ENCODE measurements around the gene PIGH.

The PIGH gene

DNA sequence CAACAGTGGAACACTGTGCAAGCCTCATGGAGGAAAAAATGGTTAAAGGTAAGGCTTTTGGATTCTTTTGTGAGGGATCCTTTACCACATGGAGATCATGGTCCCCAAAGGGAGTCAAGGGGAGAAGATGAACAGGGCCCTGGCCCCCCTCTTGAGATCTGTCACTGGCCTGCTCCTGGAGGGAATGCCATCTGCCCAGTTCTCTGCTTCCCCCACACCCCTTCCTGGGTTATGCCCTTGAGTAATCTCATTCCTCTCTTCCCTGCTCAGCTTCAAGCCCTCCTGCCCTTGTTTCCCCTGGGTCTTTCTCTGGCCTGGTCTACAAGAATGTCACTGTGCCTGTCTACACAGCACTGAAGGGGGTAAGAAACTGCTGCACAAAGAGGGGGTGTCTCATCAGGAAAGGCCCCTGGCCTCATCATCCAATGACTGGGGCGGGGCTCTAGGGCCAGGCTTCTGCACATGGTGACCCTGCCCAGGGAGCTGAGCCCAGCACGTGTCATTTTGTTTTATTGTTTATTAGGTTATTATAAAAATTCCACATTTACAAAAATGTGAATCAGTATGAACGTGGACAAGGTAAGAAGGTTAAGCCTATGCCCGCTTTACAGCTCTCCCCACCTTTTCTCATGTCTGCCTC lies 30.3 kb downstream of the PIGH start:
- Histone ChIP-seq H3K36me3 (ENCODE audit: control insufficient read depth in 1 of 2, insufficient read depth in 2 of 2, low read length in 2 of 2) (peaks cover 17 to 50% of the 10 kb centered on the region in 2 donors), H3K9me3 (ENCODE audit: control insufficient read depth in 1 of 2, low read length in 2 of 2) (no peaks in the 10 kb centered on the region), H3K27ac (ENCODE audit: low read depth, low read length) (no peak overlapping the region), H3K4me1 (ENCODE audit: control insufficient read depth in 1 of 2, insufficient read depth in 2 of 2, low read length in 2 of 2) (peaks cover 10 to 12% of the 10 kb centered on the region in 2 donors), H3K4me3 (ENCODE audit: low read depth in 1 of 2, low read length in 2 of 2) (no peak overlapping the region), H3K9ac (ENCODE audit: low read depth in 1 of 2, low read length in 2 of 2) (no peak overlapping the region), H3K27me3 (ENCODE audit: control insufficient read depth in 1 of 2, insufficient read depth in 2 of 2, low read length in 2 of 2) (no peaks in the 10 kb centered on the region)

DNA sequence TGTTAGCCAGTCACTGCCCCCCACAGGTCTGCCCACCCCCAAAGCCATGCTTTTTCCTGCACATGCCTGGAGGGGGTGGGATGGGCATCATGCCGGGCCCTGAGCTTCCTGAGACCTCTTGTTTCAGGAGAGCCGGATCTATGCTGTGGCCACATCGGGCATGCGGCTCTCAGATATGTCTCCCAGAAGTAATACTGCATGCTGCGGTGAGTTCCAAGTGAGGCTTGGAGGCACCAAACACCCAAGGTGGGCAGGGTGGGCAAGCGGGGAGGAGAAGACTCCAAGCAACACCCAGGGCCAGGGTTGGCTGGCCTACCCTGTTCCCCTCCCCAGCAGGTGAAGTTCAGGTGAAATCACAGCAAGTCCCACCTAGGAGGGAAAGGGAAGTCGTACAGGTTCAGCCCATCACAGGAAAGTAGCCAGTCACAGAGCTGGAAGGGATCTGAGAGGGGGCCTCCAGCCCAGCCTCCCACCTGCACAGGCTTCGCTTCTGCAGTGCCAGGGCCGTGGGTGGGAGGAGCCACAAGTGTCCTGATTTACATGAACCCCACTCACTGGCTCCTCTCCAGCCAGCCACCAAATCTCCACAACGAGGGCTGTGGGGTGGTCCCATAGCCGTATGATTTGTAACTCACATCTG lies 30.9 kb downstream of the PIGH start:
- peaks cover 10 to 12% of the 10 kb centered on the region in 2 donors for H3K4me1 ChIP-seq (ENCODE audit: control insufficient read depth in 1 of 2, insufficient read depth in 2 of 2, low read length in 2 of 2)
- no peaks in the 10 kb centered on the region for H3K9me3 ChIP-seq (ENCODE audit: control insufficient read depth in 1 of 2, low read length in 2 of 2)
- H3K27me3 ChIP-seq (ENCODE audit: control insufficient read depth in 1 of 2, insufficient read depth in 2 of 2, low read length in 2 of 2), result no peaks in the 10 kb centered on the region
- H3K36me3 ChIP-seq (ENCODE audit: control insufficient read depth in 1 of 2, insufficient read depth in 2 of 2, low read length in 2 of 2), result peaks cover 11 to 49% of the 10 kb centered on the region in 2 donors
- H3K27ac ChIP-seq (ENCODE audit: low read depth, low read length), result no peak overlapping the region
- H3K9ac ChIP-seq (ENCODE audit: low read depth in 1 of 2, low read length in 2 of 2), result no peak overlapping the region
- H3K4me3 ChIP-seq (ENCODE audit: low read depth in 1 of 2, low read length in 2 of 2), result no peak overlapping the region

GRCh38 chr14:67567654-67568053 lies 32.4 kb downstream of the PIGH start:
- peaks cover 10 to 45% of the 10 kb centered on the region in 2 donors for H3K36me3 ChIP-seq (ENCODE audit: control insufficient read depth in 1 of 2, insufficient read depth in 2 of 2, low read length in 2 of 2)
- no peaks in the 10 kb centered on the region for H3K9me3 ChIP-seq (ENCODE audit: control insufficient read depth in 1 of 2, low read length in 2 of 2)
- no peak overlapping the region for H3K9ac ChIP-seq (ENCODE audit: low read depth in 1 of 2, low read length in 2 of 2)
- H3K4me1 ChIP-seq (ENCODE audit: control insufficient read depth in 1 of 2, insufficient read depth in 2 of 2, low read length in 2 of 2), result peaks cover 3 to 8% of the 10 kb centered on the region in 2 donors
- H3K27me3 ChIP-seq (ENCODE audit: control insufficient read depth in 1 of 2, insufficient read depth in 2 of 2, low read length in 2 of 2), result no peaks in the 10 kb centered on the region
- H3K4me3 ChIP-seq (ENCODE audit: low read depth in 1 of 2, low read length in 2 of 2), result no peak overlapping the region
- H3K27ac ChIP-seq (ENCODE audit: low read depth, low read length), result no peak overlapping the region

GRCh38 chr14:67566908-67567307 lies 33.2 kb downstream of the PIGH start:
- Histone ChIP-seq H3K27ac (ENCODE audit: low read depth, low read length) (no peak overlapping the region), H3K9ac (ENCODE audit: low read depth in 1 of 2, low read length in 2 of 2) (no peak overlapping the region), H3K4me3 (ENCODE audit: low read depth in 1 of 2, low read length in 2 of 2) (no peak overlapping the region), H3K36me3 (ENCODE audit: control insufficient read depth in 1 of 2, insufficient read depth in 2 of 2, low read length in 2 of 2) (peaks cover 10 to 53% of the 10 kb centered on the region in 2 donors), H3K27me3 (ENCODE audit: control insufficient read depth in 1 of 2, insufficient read depth in 2 of 2, low read length in 2 of 2) (no peaks in the 10 kb centered on the region), H3K9me3 (ENCODE audit: control insufficient read depth in 1 of 2, low read length in 2 of 2) (no peaks in the 10 kb centered on the region), H3K4me1 (ENCODE audit: control insufficient read depth in 1 of 2, insufficient read depth in 2 of 2, low read length in 2 of 2) (peaks cover 0 to 5% of the 10 kb centered on the region in 2 donors)

DNA sequence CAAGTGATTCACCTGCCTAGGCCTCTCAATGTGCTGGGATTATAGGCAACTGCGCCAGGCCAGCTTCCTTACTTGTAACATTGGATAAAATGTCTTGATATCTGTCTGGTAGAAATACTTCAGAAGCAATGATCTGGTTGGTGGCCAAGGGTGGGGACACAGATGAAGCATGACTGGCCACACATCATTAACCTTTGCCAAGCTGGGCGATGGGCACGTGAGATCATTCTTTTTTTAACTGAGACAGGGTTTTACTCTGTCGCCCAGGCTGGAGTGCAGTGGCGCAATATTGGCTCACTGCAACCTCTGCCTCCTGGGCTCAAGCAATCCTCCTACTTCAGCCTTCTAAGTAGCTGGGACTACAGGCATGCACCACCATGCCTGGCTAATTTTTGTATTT lies 35.8 kb downstream of the PIGH start:
- Histone ChIP-seq H3K4me3 (ENCODE audit: low read depth in 1 of 2, low read length in 2 of 2) (no peak overlapping the region), H3K4me1 (ENCODE audit: control insufficient read depth in 1 of 2, insufficient read depth in 2 of 2, low read length in 2 of 2) (no peaks in the 10 kb centered on the region), H3K27me3 (ENCODE audit: control insufficient read depth in 1 of 2, insufficient read depth in 2 of 2, low read length in 2 of 2) (no peaks in the 10 kb centered on the region), H3K27ac (ENCODE audit: low read depth, low read length) (no peak overlapping the region), H3K36me3 (ENCODE audit: control insufficient read depth in 1 of 2, insufficient read depth in 2 of 2, low read length in 2 of 2) (peaks cover 10 to 54% of the 10 kb centered on the region in 2 donors), H3K9me3 (ENCODE audit: control insufficient read depth in 1 of 2, low read length in 2 of 2) (no peaks in the 10 kb centered on the region), H3K9ac (ENCODE audit: low read depth in 1 of 2, low read length in 2 of 2) (no peak overlapping the region)

- Histone ChIP-seq H3K9ac (ENCODE audit: low read depth in 1 of 2, low read length in 2 of 2) (no peak overlapping the region), H3K27me3 (ENCODE audit: control insufficient read depth in 1 of 2, insufficient read depth in 2 of 2, low read length in 2 of 2) (no peaks in the 10 kb centered on the region), H3K27ac (ENCODE audit: low read depth, low read length) (no peak overlapping the region), H3K36me3 (ENCODE audit: control insufficient read depth in 1 of 2, insufficient read depth in 2 of 2, low read length in 2 of 2) (peaks cover 10 to 60% of the 10 kb centered on the region in 2 donors), H3K4me1 (ENCODE audit: control insufficient read depth in 1 of 2, insufficient read depth in 2 of 2, low read length in 2 of 2) (no peaks in the 10 kb centered on the region), H3K4me3 (ENCODE audit: low read depth in 1 of 2, low read length in 2 of 2) (no peak overlapping the region), H3K9me3 (ENCODE audit: control insufficient read depth in 1 of 2, low read length in 2 of 2) (no peaks in the 10 kb centered on the region)
Measured at GRCh38 chr14:67562776-67563150, 37.3 kb downstream of the PIGH start.

DNA sequence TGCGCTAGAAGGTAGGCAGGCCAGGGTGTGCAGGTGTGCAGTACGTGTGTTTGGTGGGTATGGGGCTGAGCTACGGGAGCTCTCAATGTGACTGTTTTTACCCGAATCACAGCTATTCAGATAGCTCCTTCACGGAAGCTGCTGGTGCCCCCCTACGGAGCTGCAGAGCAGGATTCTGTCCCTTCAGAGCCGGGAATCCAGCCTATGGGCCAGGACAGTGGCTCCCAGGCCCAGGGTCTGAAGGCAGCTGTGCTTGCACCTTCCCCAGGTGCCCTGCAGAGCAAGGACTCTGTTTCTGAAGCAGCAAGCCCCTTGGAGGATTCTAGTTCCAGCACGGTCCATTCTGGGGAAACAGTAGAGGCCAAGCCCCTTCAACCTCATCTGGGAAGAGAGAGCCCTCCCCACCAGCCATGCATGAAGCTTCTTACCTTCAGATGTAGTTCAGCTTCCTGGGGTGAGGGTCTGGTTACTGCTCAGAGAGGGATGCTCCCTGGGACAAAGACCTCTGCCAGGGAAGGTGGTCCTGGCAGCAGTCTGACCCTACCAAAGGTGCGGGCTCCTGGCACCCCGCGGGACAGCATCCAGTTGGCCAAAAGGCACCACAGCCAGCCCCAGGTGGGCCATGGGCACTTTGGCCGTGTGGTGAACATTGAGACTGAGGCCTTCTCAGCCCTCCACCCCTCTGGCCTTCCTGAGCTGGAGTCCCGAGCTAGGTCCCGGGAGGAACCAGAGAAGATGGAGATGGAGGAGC lies 37.9 kb downstream of the PIGH start:
- no peaks in the 10 kb centered on the region for H3K27me3 ChIP-seq (ENCODE audit: control insufficient read depth in 1 of 2, insufficient read depth in 2 of 2, low read length in 2 of 2)
- no peaks in the 10 kb centered on the region for H3K9me3 ChIP-seq (ENCODE audit: control insufficient read depth in 1 of 2, low read length in 2 of 2)
- no peaks in the 10 kb centered on the region for H3K4me1 ChIP-seq (ENCODE audit: control insufficient read depth in 1 of 2, insufficient read depth in 2 of 2, low read length in 2 of 2)
- no peak overlapping the region for H3K4me3 ChIP-seq (ENCODE audit: low read depth in 1 of 2, low read length in 2 of 2)
- peaks cover 10 to 60% of the 10 kb centered on the region in 2 donors for H3K36me3 ChIP-seq (ENCODE audit: control insufficient read depth in 1 of 2, insufficient read depth in 2 of 2, low read length in 2 of 2)
- H3K27ac ChIP-seq (ENCODE audit: low read depth, low read length), result no peak overlapping the region
- H3K9ac ChIP-seq (ENCODE audit: low read depth in 1 of 2, low read length in 2 of 2), result no peak overlapping the region

DNA sequence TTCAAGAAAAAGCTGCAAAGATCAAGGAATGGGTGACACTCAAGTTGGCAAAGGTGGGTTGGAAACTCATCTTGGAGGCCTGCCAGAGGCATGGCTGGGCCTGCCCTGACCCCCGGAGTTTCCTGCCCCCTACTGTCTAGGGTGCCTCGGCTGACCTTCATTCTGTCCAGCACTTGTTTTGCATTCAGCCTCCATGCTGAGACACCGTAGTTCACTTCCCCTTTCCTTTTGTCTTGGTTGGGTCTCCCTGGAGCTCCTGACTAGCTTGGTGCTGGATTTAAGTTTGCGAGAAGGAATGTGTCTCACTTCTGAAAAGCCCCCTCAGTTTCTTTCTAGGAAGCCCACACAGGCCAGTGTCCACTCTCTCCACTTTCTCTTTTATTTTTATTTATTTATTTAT lies 40.4 kb downstream of the PIGH start:
- H3K9me3 ChIP-seq (ENCODE audit: control insufficient read depth in 1 of 2, low read length in 2 of 2), result no peaks in the 10 kb centered on the region
- H3K27ac ChIP-seq (ENCODE audit: low read depth, low read length), result no peak overlapping the region
- H3K9ac ChIP-seq (ENCODE audit: low read depth in 1 of 2, low read length in 2 of 2), result no peak overlapping the region
- no peak overlapping the region for H3K4me3 ChIP-seq (ENCODE audit: low read depth in 1 of 2, low read length in 2 of 2)
- peaks cover 5 to 55% of the 10 kb centered on the region in 2 donors for H3K36me3 ChIP-seq (ENCODE audit: control insufficient read depth in 1 of 2, insufficient read depth in 2 of 2, low read length in 2 of 2)
- no peaks in the 10 kb centered on the region for H3K4me1 ChIP-seq (ENCODE audit: control insufficient read depth in 1 of 2, insufficient read depth in 2 of 2, low read length in 2 of 2)
- no peaks in the 10 kb centered on the region for H3K27me3 ChIP-seq (ENCODE audit: control insufficient read depth in 1 of 2, insufficient read depth in 2 of 2, low read length in 2 of 2)

- H3K9me3 ChIP-seq (ENCODE audit: control insufficient read depth in 1 of 2, low read length in 2 of 2), result no peaks in the 10 kb centered on the region
- H3K4me1 ChIP-seq (ENCODE audit: control insufficient read depth in 1 of 2, insufficient read depth in 2 of 2, low read length in 2 of 2), result no peaks in the 10 kb centered on the region
- no peak overlapping the region for H3K4me3 ChIP-seq (ENCODE audit: low read depth in 1 of 2, low read length in 2 of 2)
- H3K36me3 ChIP-seq (ENCODE audit: control insufficient read depth in 1 of 2, insufficient read depth in 2 of 2, low read length in 2 of 2), result peaks cover 0 to 55% of the 10 kb centered on the region in 2 donors
- no peak overlapping the region for H3K27ac ChIP-seq (ENCODE audit: low read depth, low read length)
- no peaks in the 10 kb centered on the region for H3K27me3 ChIP-seq (ENCODE audit: control insufficient read depth in 1 of 2, insufficient read depth in 2 of 2, low read length in 2 of 2)
- no peak overlapping the region for H3K9ac ChIP-seq (ENCODE audit: low read depth in 1 of 2, low read length in 2 of 2)
Measured at GRCh38 chr14:67557656-67558055, 42.4 kb downstream of the PIGH start.

GRCh38 chr14:67557118-67557517 lies 43.0 kb downstream of the PIGH start:
- H3K4me1 ChIP-seq (ENCODE audit: control insufficient read depth in 1 of 2, insufficient read depth in 2 of 2, low read length in 2 of 2), result no peaks in the 10 kb centered on the region
- H3K27ac ChIP-seq (ENCODE audit: low read depth, low read length), result no peak overlapping the region
- no peak overlapping the region for H3K9ac ChIP-seq (ENCODE audit: low read depth in 1 of 2, low read length in 2 of 2)

More at GRCh38 chr14:67557118-67557517, 43.0 kb downstream of the PIGH start:
- Histone ChIP-seq H3K36me3 (ENCODE audit: control insufficient read depth in 1 of 2, insufficient read depth in 2 of 2, low read length in 2 of 2) (peaks cover 0 to 49% of the 10 kb centered on the region in 2 donors), H3K9me3 (ENCODE audit: control insufficient read depth in 1 of 2, low read length in 2 of 2) (no peaks in the 10 kb centered on the region), H3K27me3 (ENCODE audit: control insufficient read depth in 1 of 2, insufficient read depth in 2 of 2, low read length in 2 of 2) (no peaks in the 10 kb centered on the region), H3K4me3 (ENCODE audit: low read depth in 1 of 2, low read length in 2 of 2) (no peak overlapping the region)
